GM23338 (cell line): ENCODE results near the gene RNF150. TPM values are rescaled to one million over a fixed set of nuclear protein-coding genes. Genes with fewer than 3 reads are reported as not detected.

Source experiments
- ATAC-seq: fragments of 200-7000 bp; cut with Tn5 transposase; 3 replicates; pipeline ENCODE4 v1.9.1; 2020
- DNase-seq: peaks from one replicate; pipeline ENCODE4 v3.0.0-alpha.2; 2015; ENCODE audit warnings: low spot score
- H2AFZ ChIP-seq: fragments of 200-600 bp; sonication (generic); 2 replicates; pipeline ENCODE4 v1.8.0; 2016; ENCODE audit warnings: antibody characterized with exemption, mild to moderate bottlenecking, moderate library complexity
- H3F3A ChIP-seq: fragments of 200-600 bp; sonication (generic); replicated peaks from 2 replicates; pipeline ENCODE4 v1.8.0; 2017; ENCODE audit warnings: antibody characterized with exemption, mixed run types, low read depth
- H3K27ac ChIP-seq: fragments of 200-600 bp; sonication (generic); 2 replicates; pipeline ENCODE4 v1.6.1; 2016; ENCODE audit warnings: low read depth
- H3K27me3 ChIP-seq: fragments of 200-600 bp; sonication (generic); 2 replicates; pipeline ENCODE4 v1.8.0; 2016; ENCODE audit warnings: mild to moderate bottlenecking, mixed run types, moderate library complexity; ENCODE audit not compliant: insufficient read depth
- H3K36me3 ChIP-seq: fragments of 200-600 bp; sonication (generic); 2 replicates; pipeline ENCODE4 v1.8.0; 2016; ENCODE audit warnings: mild to moderate bottlenecking; ENCODE audit not compliant: insufficient read depth
- H3K4me1 ChIP-seq: fragments of 200-600 bp; sonication (generic); 2 replicates; pipeline ENCODE4 v1.8.0; 2016; ENCODE audit warnings: mild to moderate bottlenecking, moderate library complexity; ENCODE audit not compliant: insufficient read depth
- H3K4me2 ChIP-seq: fragments of 200-600 bp; sonication (generic); 2 replicates; pipeline ENCODE4 v1.7.1; 2017; ENCODE audit warnings: mixed run types
- H3K4me3 ChIP-seq: fragments of 200-600 bp; sonication (generic); 2 replicates; pipeline ENCODE4 v1.6.1; 2016; ENCODE audit warnings: mixed run types
- H3K79me2 ChIP-seq: fragments of 200-600 bp; sonication (generic); replicated peaks from 2 replicates; pipeline ENCODE4 v1.8.0; 2017; ENCODE audit warnings: mild to moderate bottlenecking; ENCODE audit not compliant: insufficient read depth
- H3K9me2 ChIP-seq: fragments of 200-600 bp; sonication (generic); 2 replicates; pipeline ENCODE4 v1.8.0; 2017; ENCODE audit not compliant: insufficient read depth
- H4K20me1 ChIP-seq: fragments of 200-600 bp; sonication (generic); replicated peaks from 2 replicates; pipeline ENCODE4 v1.8.0; 2017; ENCODE audit warnings: mild to moderate bottlenecking; ENCODE audit not compliant: insufficient read depth
- H3K27ac Mint-ChIP-seq: 2 replicates; pipeline ENCODE4 v1.8.0; 2020; ENCODE audit warnings: inconsistent platforms, mild to moderate bottlenecking, moderate library complexity, mixed read lengths
- H3K27me3 Mint-ChIP-seq: 3 replicates; pipeline ENCODE4 v1.8.0; 2022; ENCODE audit warnings: low read depth, mild to moderate bottlenecking, moderate library complexity, mixed read lengths, inconsistent platforms; ENCODE audit not compliant: insufficient read depth, poor library complexity
- H3K36me3 Mint-ChIP-seq: 3 replicates; pipeline ENCODE4 v1.8.0; 2021; ENCODE audit warnings: low read depth, mild to moderate bottlenecking, inconsistent platforms, moderate library complexity, mixed read lengths
- H3K4me1 Mint-ChIP-seq: 3 replicates; pipeline ENCODE4 v1.8.0; 2020; ENCODE audit warnings: mild to moderate bottlenecking, inconsistent platforms, mixed read lengths
- H3K4me3 Mint-ChIP-seq: 3 replicates; pipeline ENCODE4 v1.8.0; 2021; ENCODE audit warnings: moderate library complexity, mild to moderate bottlenecking, inconsistent platforms, mixed read lengths
- H3K9me3 Mint-ChIP-seq: 3 replicates; pipeline ENCODE4 v1.8.0; 2020; ENCODE audit warnings: moderate library complexity, mild to moderate bottlenecking, inconsistent platforms, mixed read lengths
- CREB1 ChIP-seq: fragments of 250-450 bp; sonication (Bioruptor Pico); IDR thresholded peaks from 2 replicates; pipeline ENCODE4 v1.5.0; 2020; ENCODE audit warnings: low read depth, mild to moderate bottlenecking, moderate library complexity
- EZH2 ChIP-seq: fragments of 200-600 bp; sonication (generic); IDR thresholded peaks from one replicate; pipeline ENCODE4 v1.8.0; 2017; ENCODE audit warnings: antibody characterized with exemption, mild to moderate bottlenecking, low read depth; ENCODE audit not compliant: unreplicated experiment
- EZH2phosphoT487 ChIP-seq: fragments of 200-600 bp; sonication (generic); IDR thresholded peaks from one replicate; pipeline ENCODE4 v1.8.1; 2018; ENCODE audit warnings: antibody characterized with exemption; ENCODE audit not compliant: unreplicated experiment
- JUNB ChIP-seq: IDR thresholded peaks from one replicate; pipeline ENCODE4 v1.6.1; 2016; ENCODE audit warnings: antibody characterized with exemption; ENCODE audit not compliant: unreplicated experiment
- NANOG ChIP-seq: IDR thresholded peaks from 2 replicates; pipeline ENCODE4 v1.6.1; 2016; ENCODE audit warnings: antibody characterized with exemption, borderline replicate concordance
- POLR2AphosphoS5 ChIP-seq: IDR thresholded peaks from 2 replicates; pipeline ENCODE4 v1.6.1; 2016; ENCODE audit warnings: antibody characterized with exemption, low read depth
- STAT1 ChIP-seq: IDR thresholded peaks from one replicate; pipeline ENCODE4 v1.6.1; 2016; ENCODE audit warnings: antibody characterized with exemption; ENCODE audit not compliant: unreplicated experiment
- ZNF114 ChIP-seq: fragments of 250-450 bp; sonication (Bioruptor Pico); IDR thresholded peaks from 2 replicates; pipeline ENCODE4 v1.5.0; 2020; ENCODE audit warnings: mild to moderate bottlenecking, moderate library complexity
- ZNF331 ChIP-seq: fragments of 250-450 bp; sonication (Bioruptor Pico); IDR thresholded peaks from 2 replicates; pipeline ENCODE4 v1.5.0; 2020; ENCODE audit warnings: low read depth, mild to moderate bottlenecking, moderate library complexity
- polyA plus RNA-seq: library from polyadenylated mRNA; unstranded; fragments of >200 nt; fragmentation: Nextera tagmentation; extraction: Ambion mirVana; gene quantifications from 2 replicates; pipeline ENCODE4 v1.2.1, GENCODE V29; 2016
- total RNA-seq: library from RNA; depleted of rRNA; stranded (reverse); fragments of >200 nt; shearing (Covaris generic); gene quantifications from 2 replicates; pipeline ENCODE4 v1.2.3, GENCODE V29; 2014
- TF ChIP-seq, protein P1 (sequence below): fragments of 250-450 bp; sonication (Bioruptor Pico); IDR thresholded peaks from 2 replicates; pipeline ENCODE4 v1.5.0; 2020; ENCODE audit warnings: mild to moderate bottlenecking, moderate library complexity
- TF ChIP-seq, protein P2 (sequence below), 2 experiments: fragments of 200-600 bp in 1 of 2; sonication (generic) in 1 of 2; conservative IDR thresholded peaks; 2 replicates each; pipeline versions ENCODE4 v1.5.1 to v1.6.1; 2016 to 2017; ENCODE audit warnings: antibody characterized with exemption in 2 of 2, low read depth in 2 of 2, mild to moderate bottlenecking in 2 of 2, moderate library complexity in 1 of 2
- TF ChIP-seq, protein P3 (sequence below): IDR thresholded peaks from 2 replicates; pipeline ENCODE4 v1.6.1; 2016; ENCODE audit warnings: antibody characterized with exemption
- TF ChIP-seq, protein P4 (sequence below): IDR thresholded peaks from one replicate; pipeline ENCODE4 v1.6.1; 2018; ENCODE audit warnings: antibody characterized with exemption; ENCODE audit not compliant: unreplicated experiment

The RNF150 gene
- total and polyA plus RNA-seq, 2 experiments from 2014 or later: 1.3 to 6.1 TPM

DNA sequence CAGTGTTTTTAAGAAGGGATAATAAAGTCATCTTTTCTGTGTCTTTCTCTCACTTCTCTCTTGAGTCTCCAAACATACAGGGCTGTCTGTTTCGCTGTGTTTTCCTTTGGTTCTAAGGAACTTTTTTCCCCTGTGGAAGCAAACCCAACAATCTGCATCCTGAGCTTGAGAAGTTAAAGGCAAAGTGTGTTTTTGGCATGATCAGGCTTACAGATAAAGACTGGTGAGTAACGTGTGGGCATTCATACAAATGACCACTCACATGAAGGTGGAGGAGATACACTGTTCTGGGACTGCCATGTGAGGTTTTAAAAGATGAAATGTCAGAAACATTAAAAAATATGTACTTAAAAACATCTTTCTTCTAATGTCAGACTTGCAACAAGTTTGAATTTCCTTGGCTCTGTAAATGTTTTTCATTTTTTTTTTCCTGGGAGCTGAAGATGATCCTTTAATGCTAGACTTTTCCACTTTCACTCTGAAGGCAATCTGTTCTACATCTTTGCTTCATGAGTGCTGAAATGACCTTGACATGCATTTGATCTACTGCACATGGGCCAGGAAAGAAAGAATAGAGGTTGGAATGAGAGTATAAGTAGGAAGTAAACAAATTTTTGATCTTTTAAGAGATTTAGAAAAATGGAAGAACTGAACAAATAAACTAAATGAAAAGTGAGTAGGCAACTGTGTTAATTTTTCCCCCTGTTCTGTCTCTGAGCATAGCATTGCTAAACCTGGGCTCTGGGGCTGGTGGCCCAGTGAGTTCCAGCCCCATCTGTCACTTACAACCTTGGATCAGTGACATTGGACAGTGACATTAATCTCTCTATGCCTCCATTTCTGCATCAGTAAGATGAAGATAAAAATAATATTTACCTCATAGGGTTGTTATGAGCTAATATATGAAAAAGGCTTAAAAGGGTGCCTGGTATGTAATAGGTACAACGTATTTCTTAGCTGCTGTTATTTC, 226.0 kb downstream of the RNF150 start:
- DNase-seq (no peak), ATAC-seq (no peak)
- H3K4me1 ChIP-seq: no peaks in the 10 kb centered on the region
- H3K27me3 ChIP-seq: no peaks in the 10 kb centered on the region
- H3K4me2 ChIP-seq: no peak overlapping the region
- H2AFZ ChIP-seq: no peak overlapping the region
- H3K4me1 Mint-ChIP-seq: 0 out of 3 replicates have a peak, but pooled peaks cover 3% of the 10 kb centered on the region
- no peak overlapping the region for H3K27ac Mint-ChIP-seq
- no peak overlapping the region for H3K4me3 Mint-ChIP-seq
- H3K27ac ChIP-seq: no peak overlapping the region
- no peaks in the 10 kb centered on the region; the same call in 2 of the 3 replicates for H3K36me3 Mint-ChIP-seq
- no peaks in the 10 kb centered on the region for H4K20me1 ChIP-seq
- H3K27me3 Mint-ChIP-seq: peaks cover 2% of the 10 kb centered on the region
- TF ChIP-seq ZNF114 (CRISPR knock-in tag): no peak
- TF ChIP-seq STAT1: no peak
- TF ChIP-seq, protein P1, sequence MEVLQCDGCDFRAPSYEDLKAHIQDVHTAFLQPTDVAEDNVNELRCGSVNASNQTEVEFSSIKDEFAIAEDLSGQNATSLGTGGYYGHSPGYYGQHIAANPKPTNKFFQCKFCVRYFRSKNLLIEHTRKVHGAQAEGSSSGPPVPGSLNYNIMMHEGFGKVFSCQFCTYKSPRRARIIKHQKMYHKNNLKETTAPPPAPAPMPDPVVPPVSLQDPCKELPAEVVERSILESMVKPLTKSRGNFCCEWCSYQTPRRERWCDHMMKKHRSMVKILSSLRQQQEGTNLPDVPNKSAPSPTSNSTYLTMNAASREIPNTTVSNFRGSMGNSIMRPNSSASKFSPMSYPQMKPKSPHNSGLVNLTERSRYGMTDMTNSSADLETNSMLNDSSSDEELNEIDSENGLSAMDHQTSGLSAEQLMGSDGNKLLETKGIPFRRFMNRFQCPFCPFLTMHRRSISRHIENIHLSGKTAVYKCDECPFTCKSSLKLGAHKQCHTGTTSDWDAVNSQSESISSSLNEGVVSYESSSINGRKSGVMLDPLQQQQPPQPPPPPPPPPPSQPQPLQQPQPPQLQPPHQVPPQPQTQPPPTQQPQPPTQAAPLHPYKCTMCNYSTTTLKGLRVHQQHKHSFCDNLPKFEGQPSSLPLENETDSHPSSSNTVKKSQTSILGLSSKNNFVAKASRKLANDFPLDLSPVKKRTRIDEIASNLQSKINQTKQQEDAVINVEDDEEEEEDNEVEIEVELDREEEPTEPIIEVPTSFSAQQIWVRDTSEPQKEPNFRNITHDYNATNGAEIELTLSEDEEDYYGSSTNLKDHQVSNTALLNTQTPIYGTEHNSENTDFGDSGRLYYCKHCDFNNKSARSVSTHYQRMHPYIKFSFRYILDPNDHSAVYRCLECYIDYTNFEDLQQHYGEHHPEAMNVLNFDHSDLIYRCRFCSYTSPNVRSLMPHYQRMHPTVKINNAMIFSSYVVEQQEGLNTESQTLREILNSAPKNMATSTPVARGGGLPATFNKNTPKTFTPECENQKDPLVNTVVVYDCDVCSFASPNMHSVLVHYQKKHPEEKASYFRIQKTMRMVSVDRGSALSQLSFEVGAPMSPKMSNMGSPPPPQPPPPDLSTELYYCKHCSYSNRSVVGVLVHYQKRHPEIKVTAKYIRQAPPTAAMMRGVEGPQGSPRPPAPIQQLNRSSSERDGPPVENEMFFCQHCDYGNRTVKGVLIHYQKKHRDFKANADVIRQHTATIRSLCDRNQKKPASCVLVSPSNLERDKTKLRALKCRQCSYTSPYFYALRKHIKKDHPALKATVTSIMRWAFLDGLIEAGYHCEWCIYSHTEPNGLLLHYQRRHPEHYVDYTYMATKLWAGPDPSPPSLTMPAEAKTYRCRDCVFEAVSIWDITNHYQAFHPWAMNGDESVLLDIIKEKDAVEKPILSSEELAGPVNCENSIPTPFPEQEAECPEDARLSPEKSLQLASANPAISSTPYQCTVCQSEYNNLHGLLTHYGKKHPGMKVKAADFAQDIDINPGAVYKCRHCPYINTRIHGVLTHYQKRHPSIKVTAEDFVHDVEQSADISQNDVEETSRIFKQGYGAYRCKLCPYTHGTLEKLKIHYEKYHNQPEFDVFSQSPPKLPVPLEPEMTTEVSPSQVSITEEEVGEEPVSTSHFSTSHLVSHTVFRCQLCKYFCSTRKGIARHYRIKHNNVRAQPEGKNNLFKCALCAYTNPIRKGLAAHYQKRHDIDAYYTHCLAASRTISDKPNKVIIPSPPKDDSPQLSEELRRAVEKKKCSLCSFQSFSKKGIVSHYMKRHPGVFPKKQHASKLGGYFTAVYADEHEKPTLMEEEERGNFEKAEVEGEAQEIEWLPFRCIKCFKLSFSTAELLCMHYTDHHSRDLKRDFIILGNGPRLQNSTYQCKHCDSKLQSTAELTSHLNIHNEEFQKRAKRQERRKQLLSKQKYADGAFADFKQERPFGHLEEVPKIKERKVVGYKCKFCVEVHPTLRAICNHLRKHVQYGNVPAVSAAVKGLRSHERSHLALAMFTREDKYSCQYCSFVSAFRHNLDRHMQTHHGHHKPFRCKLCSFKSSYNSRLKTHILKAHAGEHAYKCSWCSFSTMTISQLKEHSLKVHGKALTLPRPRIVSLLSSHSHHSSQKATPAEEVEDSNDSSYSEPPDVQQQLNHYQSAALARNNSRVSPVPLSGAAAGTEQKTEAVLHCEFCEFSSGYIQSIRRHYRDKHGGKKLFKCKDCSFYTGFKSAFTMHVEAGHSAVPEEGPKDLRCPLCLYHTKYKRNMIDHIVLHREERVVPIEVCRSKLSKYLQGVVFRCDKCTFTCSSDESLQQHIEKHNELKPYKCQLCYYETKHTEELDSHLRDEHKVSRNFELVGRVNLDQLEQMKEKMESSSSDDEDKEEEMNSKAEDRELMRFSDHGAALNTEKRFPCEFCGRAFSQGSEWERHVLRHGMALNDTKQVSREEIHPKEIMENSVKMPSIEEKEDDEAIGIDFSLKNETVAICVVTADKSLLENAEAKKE: no peak
- TF ChIP-seq, protein P2, sequence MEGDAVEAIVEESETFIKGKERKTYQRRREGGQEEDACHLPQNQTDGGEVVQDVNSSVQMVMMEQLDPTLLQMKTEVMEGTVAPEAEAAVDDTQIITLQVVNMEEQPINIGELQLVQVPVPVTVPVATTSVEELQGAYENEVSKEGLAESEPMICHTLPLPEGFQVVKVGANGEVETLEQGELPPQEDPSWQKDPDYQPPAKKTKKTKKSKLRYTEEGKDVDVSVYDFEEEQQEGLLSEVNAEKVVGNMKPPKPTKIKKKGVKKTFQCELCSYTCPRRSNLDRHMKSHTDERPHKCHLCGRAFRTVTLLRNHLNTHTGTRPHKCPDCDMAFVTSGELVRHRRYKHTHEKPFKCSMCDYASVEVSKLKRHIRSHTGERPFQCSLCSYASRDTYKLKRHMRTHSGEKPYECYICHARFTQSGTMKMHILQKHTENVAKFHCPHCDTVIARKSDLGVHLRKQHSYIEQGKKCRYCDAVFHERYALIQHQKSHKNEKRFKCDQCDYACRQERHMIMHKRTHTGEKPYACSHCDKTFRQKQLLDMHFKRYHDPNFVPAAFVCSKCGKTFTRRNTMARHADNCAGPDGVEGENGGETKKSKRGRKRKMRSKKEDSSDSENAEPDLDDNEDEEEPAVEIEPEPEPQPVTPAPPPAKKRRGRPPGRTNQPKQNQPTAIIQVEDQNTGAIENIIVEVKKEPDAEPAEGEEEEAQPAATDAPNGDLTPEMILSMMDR (conservative IDR thresholded peaks at IDR 0.05; ENCODE audit: low read depth in 2 of 2): no peak
- TF ChIP-seq NANOG: no peak
- no peak for TF ChIP-seq ZNF331
- no peak for TF ChIP-seq JUNB
- TF ChIP-seq, protein P3, sequence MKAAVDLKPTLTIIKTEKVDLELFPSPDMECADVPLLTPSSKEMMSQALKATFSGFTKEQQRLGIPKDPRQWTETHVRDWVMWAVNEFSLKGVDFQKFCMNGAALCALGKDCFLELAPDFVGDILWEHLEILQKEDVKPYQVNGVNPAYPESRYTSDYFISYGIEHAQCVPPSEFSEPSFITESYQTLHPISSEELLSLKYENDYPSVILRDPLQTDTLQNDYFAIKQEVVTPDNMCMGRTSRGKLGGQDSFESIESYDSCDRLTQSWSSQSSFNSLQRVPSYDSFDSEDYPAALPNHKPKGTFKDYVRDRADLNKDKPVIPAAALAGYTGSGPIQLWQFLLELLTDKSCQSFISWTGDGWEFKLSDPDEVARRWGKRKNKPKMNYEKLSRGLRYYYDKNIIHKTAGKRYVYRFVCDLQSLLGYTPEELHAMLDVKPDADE: no peak
- no peak for TF ChIP-seq EZH2phosphoT487
- TF ChIP-seq POLR2AphosphoS5: no peak
- TF ChIP-seq, protein P4, sequence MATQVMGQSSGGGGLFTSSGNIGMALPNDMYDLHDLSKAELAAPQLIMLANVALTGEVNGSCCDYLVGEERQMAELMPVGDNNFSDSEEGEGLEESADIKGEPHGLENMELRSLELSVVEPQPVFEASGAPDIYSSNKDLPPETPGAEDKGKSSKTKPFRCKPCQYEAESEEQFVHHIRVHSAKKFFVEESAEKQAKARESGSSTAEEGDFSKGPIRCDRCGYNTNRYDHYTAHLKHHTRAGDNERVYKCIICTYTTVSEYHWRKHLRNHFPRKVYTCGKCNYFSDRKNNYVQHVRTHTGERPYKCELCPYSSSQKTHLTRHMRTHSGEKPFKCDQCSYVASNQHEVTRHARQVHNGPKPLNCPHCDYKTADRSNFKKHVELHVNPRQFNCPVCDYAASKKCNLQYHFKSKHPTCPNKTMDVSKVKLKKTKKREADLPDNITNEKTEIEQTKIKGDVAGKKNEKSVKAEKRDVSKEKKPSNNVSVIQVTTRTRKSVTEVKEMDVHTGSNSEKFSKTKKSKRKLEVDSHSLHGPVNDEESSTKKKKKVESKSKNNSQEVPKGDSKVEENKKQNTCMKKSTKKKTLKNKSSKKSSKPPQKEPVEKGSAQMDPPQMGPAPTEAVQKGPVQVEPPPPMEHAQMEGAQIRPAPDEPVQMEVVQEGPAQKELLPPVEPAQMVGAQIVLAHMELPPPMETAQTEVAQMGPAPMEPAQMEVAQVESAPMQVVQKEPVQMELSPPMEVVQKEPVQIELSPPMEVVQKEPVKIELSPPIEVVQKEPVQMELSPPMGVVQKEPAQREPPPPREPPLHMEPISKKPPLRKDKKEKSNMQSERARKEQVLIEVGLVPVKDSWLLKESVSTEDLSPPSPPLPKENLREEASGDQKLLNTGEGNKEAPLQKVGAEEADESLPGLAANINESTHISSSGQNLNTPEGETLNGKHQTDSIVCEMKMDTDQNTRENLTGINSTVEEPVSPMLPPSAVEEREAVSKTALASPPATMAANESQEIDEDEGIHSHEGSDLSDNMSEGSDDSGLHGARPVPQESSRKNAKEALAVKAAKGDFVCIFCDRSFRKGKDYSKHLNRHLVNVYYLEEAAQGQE: no peak
- TF ChIP-seq EZH2: no peak
- no peak for TF ChIP-seq CREB1 (CRISPR knock-in tag)
- H3K79me2 ChIP-seq: no peaks in the 10 kb centered on the region
- H3F3A ChIP-seq: no peaks in the 10 kb centered on the region
- no peaks in the 10 kb centered on the region for H3K36me3 ChIP-seq
- H3K4me3 ChIP-seq: no peak overlapping the region
- no peaks in the 10 kb centered on the region for H3K9me2 ChIP-seq
- H3K9me3 Mint-ChIP-seq: no peaks in the 10 kb centered on the region; the same call in 2 of the 3 replicates
